ENCODE data around the gene CLDN24. TPM values are rescaled to one million over a fixed set of nuclear protein-coding genes. Genes with fewer than 3 reads are reported as not detected.

Gene CLDN24
- total RNA-seq, 1 experiment from 2014 or later, result not detected

DNA sequence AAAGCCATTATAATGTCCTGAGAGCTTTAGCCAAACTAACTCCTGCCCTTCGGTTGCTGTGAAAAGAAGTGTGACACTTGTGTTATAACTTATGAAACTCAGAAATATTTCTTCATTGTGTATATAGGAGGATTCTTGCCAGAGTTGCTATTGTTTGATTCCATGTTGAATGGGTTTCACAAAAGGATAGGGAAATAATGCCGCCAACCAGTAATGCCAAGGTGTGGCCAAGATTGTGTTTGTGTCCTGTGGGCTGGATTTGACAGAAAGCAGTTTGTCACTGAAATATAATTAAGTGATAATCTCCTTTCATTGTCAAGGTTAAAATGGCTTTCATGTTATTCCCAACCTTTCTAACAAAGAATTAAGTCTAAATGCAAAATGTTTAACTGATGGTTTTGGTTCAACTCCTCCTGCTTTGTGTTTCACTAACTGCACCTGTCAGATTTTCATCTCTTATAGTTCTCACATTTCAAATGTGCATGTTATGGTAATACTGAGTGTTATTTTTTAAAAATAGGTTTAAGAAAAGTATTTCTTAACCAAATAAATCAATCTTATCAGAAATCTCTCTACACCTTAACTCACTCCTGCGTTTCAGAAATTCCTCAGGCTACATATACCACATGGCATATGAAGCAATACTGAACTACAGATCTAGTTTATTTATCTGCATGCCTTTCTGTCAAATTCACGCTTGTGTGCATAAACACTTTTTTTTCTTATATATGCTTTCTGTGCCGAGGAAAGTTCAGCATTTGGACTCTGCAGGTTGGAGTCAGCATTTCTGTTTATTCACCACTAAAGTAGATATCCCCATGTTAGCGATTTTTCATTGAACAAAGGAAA lies 1.8 kb downstream of the CLDN24 start, which contains the start of gene CLDN22:
Gene CLDN22 (minus strand): TSS at position 66 of the 849 bp plus-strand sequence. CDS start 58 bp downstream, at position 8.
- ChIA-PET POLR2A (no interaction called here), CTCF (no interaction called here)
- intact Hi-C loops (cut with micrococcal nuclease; ENCODE audit: unreplicated experiment), result no loop called here
- TF ChIP-seq TCF7L2 (IDR thresholded peaks at IDR 0.05; ENCODE audit: low read depth, low read length), result no peak
- no peak for TF ChIP-seq POLR2AphosphoS5 (IDR thresholded peaks at IDR 0.05; ENCODE audit: low read depth, low read length)
- TF ChIP-seq, protein P1, sequence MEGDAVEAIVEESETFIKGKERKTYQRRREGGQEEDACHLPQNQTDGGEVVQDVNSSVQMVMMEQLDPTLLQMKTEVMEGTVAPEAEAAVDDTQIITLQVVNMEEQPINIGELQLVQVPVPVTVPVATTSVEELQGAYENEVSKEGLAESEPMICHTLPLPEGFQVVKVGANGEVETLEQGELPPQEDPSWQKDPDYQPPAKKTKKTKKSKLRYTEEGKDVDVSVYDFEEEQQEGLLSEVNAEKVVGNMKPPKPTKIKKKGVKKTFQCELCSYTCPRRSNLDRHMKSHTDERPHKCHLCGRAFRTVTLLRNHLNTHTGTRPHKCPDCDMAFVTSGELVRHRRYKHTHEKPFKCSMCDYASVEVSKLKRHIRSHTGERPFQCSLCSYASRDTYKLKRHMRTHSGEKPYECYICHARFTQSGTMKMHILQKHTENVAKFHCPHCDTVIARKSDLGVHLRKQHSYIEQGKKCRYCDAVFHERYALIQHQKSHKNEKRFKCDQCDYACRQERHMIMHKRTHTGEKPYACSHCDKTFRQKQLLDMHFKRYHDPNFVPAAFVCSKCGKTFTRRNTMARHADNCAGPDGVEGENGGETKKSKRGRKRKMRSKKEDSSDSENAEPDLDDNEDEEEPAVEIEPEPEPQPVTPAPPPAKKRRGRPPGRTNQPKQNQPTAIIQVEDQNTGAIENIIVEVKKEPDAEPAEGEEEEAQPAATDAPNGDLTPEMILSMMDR (IDR thresholded peaks at IDR 0.05), result no peak
- no peak for TF ChIP-seq SIN3A (IDR thresholded peaks at IDR 0.05; ENCODE audit: borderline replicate concordance, insufficient read depth, low read depth, low read length)
- in situ Hi-C loops (cut with HindIII; ENCODE audit: low pct_unique_long_range_greater_than_20kb, low sequenced_read_pairs), result no loop called here
- DNase-seq (ENCODE audit: low read depth, low spot score) (no peak), ATAC-seq (no peak)
- no TSS peak for BruUV-seq (replicated peaks)
- Histone ChIP-seq H3K27me3 (ENCODE audit: control insufficient read depth, insufficient read depth, low read length) (no peaks in the 10 kb centered on the region), H3K4me1 (ENCODE audit: control insufficient read depth, insufficient read depth, low read length) (no peaks in the 10 kb centered on the region), H3K36me3 (ENCODE audit: control insufficient read depth, insufficient read depth, low read length) (no peaks in the 10 kb centered on the region; the same call in 1 of the 2 replicates), H3K9me3 (ENCODE audit: control insufficient read depth, insufficient read depth, low read depth, low read length) (no peaks in the 10 kb centered on the region), H3K4me3 (ENCODE audit: low read depth in 2 of 2, low read length in 2 of 2) (no peak within 1 kb of the TSS), H3K27ac (ENCODE audit: low read length) (no peak within 1 kb of the TSS)

DNA sequence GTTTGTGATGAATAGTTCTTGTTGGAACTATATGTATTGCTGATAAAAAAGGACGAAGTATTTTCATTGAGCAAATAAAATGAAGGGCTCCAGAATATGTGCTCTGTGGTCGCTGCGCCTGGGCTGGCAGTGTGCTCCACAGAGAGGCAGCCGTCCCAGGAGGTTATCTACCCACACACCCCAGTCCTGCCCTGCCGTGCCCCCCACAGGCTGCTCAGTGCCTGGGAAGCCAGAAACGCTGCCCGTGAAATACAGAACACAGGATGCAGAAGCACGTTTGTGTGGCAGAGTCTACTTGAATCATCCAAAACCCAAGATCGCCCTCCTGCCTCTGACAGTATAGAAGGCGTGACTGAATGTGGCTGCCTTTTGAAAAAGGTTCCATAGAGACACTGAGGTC lies 3.6 kb downstream of the CLDN24 start:
- H3K36me3 ChIP-seq (ENCODE audit: control insufficient read depth, insufficient read depth, low read length), result no peaks in the 10 kb centered on the region; the same call in 1 of the 2 replicates
- in situ Hi-C loops (cut with HindIII; ENCODE audit: low pct_unique_long_range_greater_than_20kb, low sequenced_read_pairs), result no loop called here
- intact Hi-C loops (cut with micrococcal nuclease; ENCODE audit: unreplicated experiment), result no loop called here
- DNase-seq (ENCODE audit: low read depth, low spot score), result no peak
- no peaks in the 10 kb centered on the region for H3K4me1 ChIP-seq (ENCODE audit: control insufficient read depth, insufficient read depth, low read length)
- no peaks in the 10 kb centered on the region for H3K9me3 ChIP-seq (ENCODE audit: control insufficient read depth, insufficient read depth, low read depth, low read length)
- H3K27me3 ChIP-seq (ENCODE audit: control insufficient read depth, insufficient read depth, low read length), result no peaks in the 10 kb centered on the region
- H3K27ac ChIP-seq (ENCODE audit: low read length), result no peak overlapping the region
- no TSS peak for BruUV-seq (replicated peaks)
- ChIA-PET CTCF (interaction anchor here (0.7 kb wide), 1 partner anchor 555 kb away, joined by 3 read pairs; no protein-coding TSS in a partner anchor), POLR2A (no interaction called here)
- no peak for ATAC-seq
- TF ChIP-seq, protein P1 (IDR thresholded peaks at IDR 0.05), result no peak
- TF ChIP-seq TCF7L2 (IDR thresholded peaks at IDR 0.05; ENCODE audit: low read depth, low read length) (no peak), POLR2AphosphoS5 (IDR thresholded peaks at IDR 0.05; ENCODE audit: low read depth, low read length) (no peak), SIN3A (IDR thresholded peaks at IDR 0.05; ENCODE audit: borderline replicate concordance, insufficient read depth, low read depth, low read length) (no peak)
- TF ChIP-seq, protein P2, sequence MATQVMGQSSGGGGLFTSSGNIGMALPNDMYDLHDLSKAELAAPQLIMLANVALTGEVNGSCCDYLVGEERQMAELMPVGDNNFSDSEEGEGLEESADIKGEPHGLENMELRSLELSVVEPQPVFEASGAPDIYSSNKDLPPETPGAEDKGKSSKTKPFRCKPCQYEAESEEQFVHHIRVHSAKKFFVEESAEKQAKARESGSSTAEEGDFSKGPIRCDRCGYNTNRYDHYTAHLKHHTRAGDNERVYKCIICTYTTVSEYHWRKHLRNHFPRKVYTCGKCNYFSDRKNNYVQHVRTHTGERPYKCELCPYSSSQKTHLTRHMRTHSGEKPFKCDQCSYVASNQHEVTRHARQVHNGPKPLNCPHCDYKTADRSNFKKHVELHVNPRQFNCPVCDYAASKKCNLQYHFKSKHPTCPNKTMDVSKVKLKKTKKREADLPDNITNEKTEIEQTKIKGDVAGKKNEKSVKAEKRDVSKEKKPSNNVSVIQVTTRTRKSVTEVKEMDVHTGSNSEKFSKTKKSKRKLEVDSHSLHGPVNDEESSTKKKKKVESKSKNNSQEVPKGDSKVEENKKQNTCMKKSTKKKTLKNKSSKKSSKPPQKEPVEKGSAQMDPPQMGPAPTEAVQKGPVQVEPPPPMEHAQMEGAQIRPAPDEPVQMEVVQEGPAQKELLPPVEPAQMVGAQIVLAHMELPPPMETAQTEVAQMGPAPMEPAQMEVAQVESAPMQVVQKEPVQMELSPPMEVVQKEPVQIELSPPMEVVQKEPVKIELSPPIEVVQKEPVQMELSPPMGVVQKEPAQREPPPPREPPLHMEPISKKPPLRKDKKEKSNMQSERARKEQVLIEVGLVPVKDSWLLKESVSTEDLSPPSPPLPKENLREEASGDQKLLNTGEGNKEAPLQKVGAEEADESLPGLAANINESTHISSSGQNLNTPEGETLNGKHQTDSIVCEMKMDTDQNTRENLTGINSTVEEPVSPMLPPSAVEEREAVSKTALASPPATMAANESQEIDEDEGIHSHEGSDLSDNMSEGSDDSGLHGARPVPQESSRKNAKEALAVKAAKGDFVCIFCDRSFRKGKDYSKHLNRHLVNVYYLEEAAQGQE (IDR thresholded peaks at IDR 0.05; ENCODE audit: insufficient read depth in 1 of 2, low read depth in 2 of 2, low read length in 1 of 2), result no peak
- H3K4me3 ChIP-seq (ENCODE audit: low read depth in 2 of 2, low read length in 2 of 2), result no peak overlapping the region

Data from Panc1 (cell line).